GM19467 (cell line): ENCODE results near the gene PAGE2B.
"Not testable (repeated sequence)": the region's sequence is repeated elsewhere in the genome, so short reads cannot be mapped to it uniquely, and the experiment has no call there.

Experiments
- ATAC-seq: cut with Tn5 transposase; IDR thresholded peaks from one replicate; pipeline ENCODE4 v1.9.1; 2021; ENCODE audit warnings: mild to moderate bottlenecking, moderate library complexity; ENCODE audit not compliant: unreplicated experiment

The PAGE2B gene

GRCh38 chrX:55107911-55108310 lies 33.1 kb downstream of the PAGE2B start:
- no peak for ATAC-seq

- ATAC-seq: no peak
These were observed 34.5 kb downstream of the PAGE2B start for GRCh38 chrX:55109306-55109705.

GRCh38 chrX:55111578-55112254 lies 36.9 kb downstream of the PAGE2B start:
- ATAC-seq: no peak

GRCh38 chrX:55116589-55116988 lies 41.8 kb downstream of the PAGE2B start:
- ATAC-seq: not testable (repeated sequence)

GRCh38 chrX:55118574-55118973 lies 43.7 kb downstream of the PAGE2B start:
- ATAC-seq: no peak

GRCh38 chrX:55119271-55119670 lies 44.4 kb downstream of the PAGE2B start:
- no peak for ATAC-seq

GRCh38 chrX:55119712-55120111 lies 44.9 kb downstream of the PAGE2B start:
- ATAC-seq: no peak

- ATAC-seq: no peak
These were observed 46.0 kb downstream of the PAGE2B start for GRCh38 chrX:55120761-55121358.

- ATAC-seq: no peak
These were observed 49.1 kb downstream of the PAGE2B start for GRCh38 chrX:55123900-55124299.

GRCh38 chrX:55127692-55128091 lies 52.9 kb downstream of the PAGE2B start:
- no peak for ATAC-seq
